Ectodermal cell (in vitro differentiated cells): ENCODE measurements around the gene CEMIP.
A peak's percentile ranks its signal among the peaks of the same experiment; 100 is the strongest.

ENCODE experiments used
- H3K27ac ChIP-seq: 2 replicates; pipeline ENCODE4 v1.7.0; 2013; ENCODE audit warnings: mild to moderate bottlenecking, low read depth, low read length; ENCODE audit not compliant: insufficient read depth, poor library complexity, severe bottlenecking
- H3K27me3 ChIP-seq: 2 replicates; pipeline ENCODE4 v1.7.0; 2013; ENCODE audit warnings: mild to moderate bottlenecking, low read length; ENCODE audit not compliant: insufficient read depth, control insufficient read depth, poor library complexity, severe bottlenecking
- H3K36me3 ChIP-seq: one replicate; pipeline ENCODE4 v1.7.0; 2013; ENCODE audit warnings: low read length; ENCODE audit not compliant: control insufficient read depth, insufficient read depth
- H3K4me1 ChIP-seq: one replicate; pipeline ENCODE4 v1.7.0; 2013; ENCODE audit warnings: low read length; ENCODE audit not compliant: control insufficient read depth, insufficient read depth
- H3K4me3 ChIP-seq: 2 replicates; pipeline ENCODE4 v1.7.0; 2013; ENCODE audit warnings: low read depth, low read length, control low read depth; ENCODE audit not compliant: insufficient read depth
- H3K9me3 ChIP-seq: 2 replicates; pipeline ENCODE4 v1.7.0; 2013; ENCODE audit warnings: mild to moderate bottlenecking, low read length, moderate library complexity; ENCODE audit not compliant: control insufficient read depth
- WGBS, 2 experiments: methylation state at CpG; one replicate each; pipeline ENCODE4 v1.1.7; 2013; ENCODE audit warnings: missing lambda C conversion rate in 2 of 2; 5-methylcytosine and 5-hydroxymethylcytosine counted together

Gene CEMIP

DNA sequence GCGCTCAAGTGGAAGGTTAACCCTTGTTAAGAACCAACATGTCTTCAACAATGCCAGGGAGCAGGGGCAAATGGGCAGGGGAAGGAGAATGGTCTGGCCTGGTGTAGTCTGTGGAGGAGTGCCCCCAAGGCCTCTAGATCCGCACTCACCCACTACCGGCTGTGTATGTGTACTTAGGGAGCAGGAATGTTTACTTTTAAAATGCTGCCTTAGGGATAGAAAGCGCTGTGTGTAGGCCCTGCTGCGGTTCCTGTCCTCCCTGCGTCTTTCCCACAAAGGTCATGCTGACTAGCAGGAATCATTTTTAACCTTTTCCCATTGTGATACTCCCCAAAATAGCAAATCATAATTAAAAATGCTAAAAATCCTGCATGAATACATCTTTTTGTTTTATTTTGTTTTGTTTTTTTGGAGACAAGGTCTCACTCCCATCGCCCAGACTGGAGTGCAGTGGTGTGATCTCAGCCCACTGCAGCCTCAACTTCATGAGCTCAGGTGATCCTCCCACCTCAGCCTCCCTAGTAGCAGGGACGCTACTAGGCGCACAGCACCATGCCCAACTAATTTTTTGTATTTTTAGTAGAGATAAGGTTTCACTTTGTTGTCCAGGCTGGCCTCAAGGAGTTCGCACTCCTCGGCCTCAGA lies 35.9 kb upstream of the CEMIP start:
- H3K27me3 ChIP-seq, result no peaks in the 10 kb centered on the region
- H3K27ac ChIP-seq, result no peak overlapping the region
- no peak overlapping the region for H3K4me3 ChIP-seq
- no peaks in the 10 kb centered on the region for H3K36me3 ChIP-seq
- H3K4me1 ChIP-seq, result peaks cover 20% of the 10 kb centered on the region
- no peaks in the 10 kb centered on the region for H3K9me3 ChIP-seq
- WGBS, 2 experiments, result 92 to 93% methylated on average over 11 of the region's 11 CpGs

DNA sequence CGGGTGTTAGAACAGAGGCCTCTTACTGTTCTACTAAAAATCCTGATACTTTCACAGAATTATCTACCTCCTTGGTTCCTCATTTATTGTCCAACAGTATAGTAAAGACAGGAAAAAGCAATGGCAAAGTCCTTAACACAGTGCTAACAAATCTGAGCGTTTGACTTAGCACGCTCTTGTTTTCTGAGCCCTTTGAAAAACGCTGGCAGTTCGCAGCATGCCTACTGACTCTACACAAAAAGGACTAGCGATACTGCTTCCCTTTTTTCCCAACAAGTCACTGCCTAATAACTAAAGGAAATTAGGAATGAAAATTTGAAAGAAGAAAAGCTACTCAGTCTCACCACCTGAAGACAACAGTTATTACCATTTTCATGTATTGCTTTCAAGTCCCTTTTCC lies 34.8 kb upstream of the CEMIP start:
- Histone ChIP-seq H3K36me3 (no peaks in the 10 kb centered on the region), H3K27me3 (no peaks in the 10 kb centered on the region), H3K9me3 (no peaks in the 10 kb centered on the region), H3K4me1 (peaks cover 20% of the 10 kb centered on the region), H3K4me3 (no peak overlapping the region), H3K27ac (peak overlapping the region; percentile 45)
- 33 to 39% methylated on average over 5 to 6 of the region's 6 CpGs for WGBS, 2 experiments

DNA sequence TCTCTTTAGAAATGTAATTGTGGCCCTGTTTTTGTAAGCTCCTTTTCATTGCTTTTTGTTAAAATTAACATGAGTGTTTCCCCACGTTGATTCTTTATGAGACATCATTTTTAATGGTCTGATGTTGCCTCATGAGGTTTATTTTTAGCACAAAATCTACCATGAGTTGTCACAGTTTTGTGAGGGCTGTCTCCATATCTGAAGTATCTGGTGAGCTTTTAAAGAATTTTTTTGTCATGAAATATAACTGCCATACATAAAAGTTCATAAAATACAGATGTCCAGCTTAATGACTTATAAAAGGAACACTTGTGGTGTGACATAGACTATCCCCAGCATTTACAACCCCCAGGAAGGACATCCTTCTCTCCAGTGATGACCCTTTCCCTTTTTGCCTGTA lies 34.3 kb upstream of the CEMIP start:
- H3K27me3 ChIP-seq, result no peaks in the 10 kb centered on the region
- H3K4me1 ChIP-seq, result peaks cover 20% of the 10 kb centered on the region
- no peak overlapping the region for H3K4me3 ChIP-seq
- H3K27ac ChIP-seq, result peak overlapping the region; percentile 45
- H3K9me3 ChIP-seq, result no peaks in the 10 kb centered on the region
- 35 to 80% methylated on average over 1 of the region's 1 CpG for WGBS, 2 experiments
- H3K36me3 ChIP-seq, result no peaks in the 10 kb centered on the region

DNA sequence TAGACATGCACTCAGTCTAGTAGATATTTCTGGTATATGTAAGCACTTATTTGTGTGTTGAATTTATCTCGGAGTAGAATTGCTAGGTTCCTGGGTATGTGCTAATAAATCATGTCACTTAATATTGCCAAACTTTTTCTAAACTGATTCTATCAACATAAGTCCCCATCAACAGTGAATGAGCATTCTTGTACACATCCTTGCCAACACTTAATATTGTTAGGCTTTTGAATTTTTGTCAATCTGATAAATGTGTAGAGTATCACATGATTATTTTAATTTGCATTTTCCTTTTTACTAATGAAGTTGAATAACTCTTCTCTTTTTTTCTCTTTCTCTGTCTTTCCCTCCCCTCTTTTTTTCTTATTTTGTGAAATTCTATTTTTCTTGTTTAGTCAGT lies 33.3 kb upstream of the CEMIP start:
- Histone ChIP-seq H3K27me3 (no peaks in the 10 kb centered on the region), H3K27ac (no peak overlapping the region), H3K4me1 (peaks cover 20% of the 10 kb centered on the region), H3K4me3 (no peak overlapping the region), H3K9me3 (no peaks in the 10 kb centered on the region), H3K36me3 (no peaks in the 10 kb centered on the region)
- WGBS, 2 experiments, result 100% methylated on average over 1 of the region's 1 CpG

DNA sequence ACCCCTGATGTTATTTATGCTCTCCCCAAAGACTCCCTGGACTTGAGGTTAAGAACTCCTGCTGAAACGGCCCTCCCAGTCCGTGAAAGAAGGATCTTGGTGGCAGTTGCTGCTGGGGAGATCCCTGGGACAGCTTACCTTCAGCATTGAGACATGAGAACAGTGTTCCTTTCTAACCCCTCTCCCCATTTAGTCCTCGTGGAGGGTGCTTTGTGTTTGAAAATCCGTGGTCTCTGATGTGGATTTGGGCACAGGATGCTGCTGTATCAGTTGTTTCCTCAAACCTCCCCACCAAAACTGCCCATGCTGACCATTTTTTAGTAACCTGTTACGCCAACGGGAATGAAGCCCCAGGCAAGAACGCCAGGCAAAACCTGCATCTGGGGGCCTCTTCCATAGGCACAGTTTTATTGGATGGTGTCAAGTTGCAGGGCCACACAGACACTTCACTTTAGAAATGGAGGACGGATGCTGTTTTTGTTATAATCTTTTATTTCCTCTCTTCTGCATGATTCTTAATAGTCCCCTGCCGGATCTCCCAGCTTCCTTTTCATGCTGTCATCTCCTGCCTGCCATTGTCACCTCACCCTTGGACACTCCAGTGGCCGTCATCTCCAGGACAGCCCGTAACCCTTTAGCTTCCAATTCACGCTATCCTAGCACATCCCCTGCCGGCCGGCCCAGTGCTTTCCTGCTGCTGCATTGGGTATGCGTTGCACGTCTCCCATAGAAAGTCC lies 31.7 kb upstream of the CEMIP start:
- H3K4me3 ChIP-seq, result no peak overlapping the region
- 50 to 54% methylated on average over 15 to 16 of the region's 16 CpGs for WGBS, 2 experiments

DNA sequence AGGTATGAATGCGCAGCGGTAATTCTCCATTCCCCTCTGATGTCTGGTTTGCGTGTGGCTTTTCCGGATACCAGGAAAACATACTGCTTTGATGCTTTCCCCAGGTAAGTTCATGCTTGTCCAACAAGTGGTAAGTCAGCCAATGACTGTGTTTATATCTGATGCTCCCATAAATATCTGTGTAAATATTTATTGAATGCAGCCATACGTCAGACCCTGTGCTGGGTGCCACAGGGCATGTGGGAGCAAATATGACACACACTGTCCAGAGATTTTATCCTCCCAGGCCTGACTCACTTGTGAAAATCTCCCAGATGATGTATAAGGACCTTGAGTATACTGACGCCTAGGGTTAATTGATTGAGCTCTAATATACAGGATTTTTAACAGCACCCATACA lies 29.6 kb upstream of the CEMIP start:
- H3K4me1 ChIP-seq, result peaks cover 12% of the 10 kb centered on the region
- WGBS, 2 experiments, result 96 to 97% methylated on average over 6 of the region's 6 CpGs
- no peaks in the 10 kb centered on the region for H3K9me3 ChIP-seq
- no peak overlapping the region for H3K4me3 ChIP-seq
- H3K27me3 ChIP-seq, result no peaks in the 10 kb centered on the region
- no peak overlapping the region for H3K27ac ChIP-seq
- no peaks in the 10 kb centered on the region for H3K36me3 ChIP-seq

More for the DNA sequence above, 31.7 kb upstream of the CEMIP start:
- H3K27me3 ChIP-seq, result no peaks in the 10 kb centered on the region
- no peaks in the 10 kb centered on the region for H3K36me3 ChIP-seq
- H3K4me1 ChIP-seq, result peaks cover 20% of the 10 kb centered on the region
- H3K27ac ChIP-seq, result no peak overlapping the region
- no peaks in the 10 kb centered on the region for H3K9me3 ChIP-seq

DNA sequence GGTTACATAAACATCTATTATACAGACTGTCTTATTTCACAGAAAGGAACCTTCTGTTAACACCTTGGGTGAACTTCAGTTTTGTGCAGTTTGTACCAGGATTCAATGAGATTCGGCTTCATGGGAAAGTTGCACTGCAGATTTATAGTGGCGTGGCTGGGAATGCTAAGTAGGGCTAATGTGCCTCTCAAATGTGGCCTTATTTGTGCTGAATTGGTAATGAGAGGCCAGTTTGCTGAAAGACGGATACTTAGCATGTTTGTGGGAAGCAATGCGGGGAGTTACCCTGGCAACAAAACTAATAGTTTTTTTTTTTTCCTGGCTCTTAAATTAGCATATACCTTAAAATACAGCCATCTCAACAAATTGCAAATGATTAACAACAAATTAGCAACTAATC lies 28.6 kb upstream of the CEMIP start:
- H3K36me3 ChIP-seq, result no peaks in the 10 kb centered on the region
- H3K27me3 ChIP-seq, result no peaks in the 10 kb centered on the region
- H3K27ac ChIP-seq, result no peak overlapping the region
- no peak overlapping the region for H3K4me3 ChIP-seq
- WGBS, 2 experiments, result 91 to 92% methylated on average over 4 of the region's 4 CpGs
- no peaks in the 10 kb centered on the region for H3K9me3 ChIP-seq
- peaks cover 11% of the 10 kb centered on the region for H3K4me1 ChIP-seq

DNA sequence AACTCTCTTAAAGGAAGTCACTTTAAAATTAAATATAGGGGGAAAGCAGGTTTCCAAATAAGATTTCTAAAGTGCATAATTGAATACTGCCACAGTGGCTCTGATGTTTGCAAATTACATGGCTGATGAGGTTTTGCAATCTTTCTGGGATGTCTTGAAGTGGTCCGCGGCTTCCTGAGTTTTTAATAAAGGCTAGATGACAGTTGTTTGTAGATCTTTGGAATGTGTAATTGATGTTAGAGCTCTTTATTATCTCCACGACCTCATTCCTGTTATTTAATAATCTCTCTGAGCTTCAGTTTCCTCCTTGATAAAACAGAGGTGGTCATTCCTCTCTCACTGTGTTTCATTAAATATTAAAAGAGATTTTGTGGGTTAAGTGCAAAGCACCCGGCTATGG lies 27.0 kb upstream of the CEMIP start:
- H3K36me3 ChIP-seq, result no peaks in the 10 kb centered on the region
- no peak overlapping the region for H3K27ac ChIP-seq
- peaks cover 10% of the 10 kb centered on the region for H3K4me1 ChIP-seq
- H3K4me3 ChIP-seq, result no peak overlapping the region
- no peaks in the 10 kb centered on the region for H3K27me3 ChIP-seq
- 92 to 100% methylated on average over 2 to 3 of the region's 4 CpGs for WGBS, 2 experiments
- no peaks in the 10 kb centered on the region for H3K9me3 ChIP-seq

DNA sequence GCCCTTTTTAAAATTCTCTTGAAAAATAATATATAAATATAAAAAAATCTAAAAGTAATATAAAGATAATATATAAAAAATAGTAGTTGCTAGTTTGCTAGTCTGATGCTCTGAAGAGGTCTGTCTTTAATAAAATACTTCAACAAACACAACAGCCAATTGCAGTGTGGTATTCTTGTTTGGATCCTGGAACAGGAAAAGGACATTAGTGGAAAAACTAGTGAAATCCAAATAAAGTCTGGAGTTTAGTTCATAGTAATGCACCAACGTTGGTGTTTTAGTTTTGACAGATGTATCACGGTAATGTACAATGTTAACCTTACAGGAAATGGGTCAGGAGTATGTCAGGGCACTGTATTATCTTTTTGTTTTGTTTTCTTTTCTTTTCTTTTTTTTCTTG lies 26.0 kb upstream of the CEMIP start:
- Histone ChIP-seq H3K4me1 (peaks cover under 1% of the 10 kb centered on the region), H3K9me3 (no peaks in the 10 kb centered on the region), H3K36me3 (no peaks in the 10 kb centered on the region), H3K4me3 (no peak overlapping the region), H3K27ac (no peak overlapping the region), H3K27me3 (no peaks in the 10 kb centered on the region)
- WGBS, 2 experiments, result 91 to 93% methylated on average over 2 of the region's 2 CpGs

DNA sequence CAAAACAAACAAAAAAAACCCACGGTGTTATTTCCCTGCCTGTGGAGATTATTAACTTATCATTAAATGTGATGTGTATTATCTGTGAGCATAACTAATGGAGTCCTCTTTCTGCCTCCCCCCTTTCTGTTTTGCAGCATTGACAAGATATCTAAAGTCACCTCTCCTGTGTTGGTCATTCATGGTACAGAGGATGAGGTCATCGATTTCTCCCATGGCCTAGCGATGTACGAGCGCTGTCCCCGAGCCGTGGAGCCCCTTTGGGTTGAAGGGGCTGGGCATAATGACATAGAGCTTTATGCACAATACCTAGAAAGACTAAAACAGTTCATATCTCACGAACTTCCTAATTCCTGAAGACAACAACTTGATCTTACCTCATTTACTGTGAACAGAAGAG lies 25.2 kb upstream of the CEMIP start:
- 93 to 96% methylated on average over 7 to 8 of the region's 8 CpGs for WGBS, 2 experiments
- Histone ChIP-seq H3K27ac (no peak overlapping the region), H3K27me3 (no peaks in the 10 kb centered on the region), H3K4me1 (no peaks in the 10 kb centered on the region), H3K36me3 (no peaks in the 10 kb centered on the region), H3K4me3 (no peak overlapping the region), H3K9me3 (no peaks in the 10 kb centered on the region)
